ENCODE measurements around the gene DLG2.

The DLG2 gene

GRCh38 chr11:83836065-83836464 lies 1791.1 kb downstream of the DLG2 start:
- no peak for TF ChIP-seq GABPA (IDR thresholded peaks at IDR 0.05; ENCODE audit: low read depth)
- no peak for TF ChIP-seq POLR2AphosphoS5 (IDR thresholded peaks at IDR 0.05; ENCODE audit: low read depth)
- no peak for TF ChIP-seq REST (IDR thresholded peaks at IDR 0.05; ENCODE audit: insufficient replicate concordance, low read depth)
- TF ChIP-seq SPI1 (IDR thresholded peaks at IDR 0.05; ENCODE audit: borderline replicate concordance, low read depth) = no peak
- no peak for TF ChIP-seq CTCF (IDR thresholded peaks at IDR 0.05; ENCODE audit: insufficient read depth, low read length)
- H3K27me3 ChIP-seq (ENCODE audit: insufficient read depth, poor library complexity, severe bottlenecking) = peaks cover 2% of the 10 kb centered on the region
- H3K27ac ChIP-seq (replicated peaks) = no peak overlapping the region
- no peak overlapping the region for H3K4me3 ChIP-seq (replicated peaks; ENCODE audit: insufficient read depth, low read length)
- no peak for DNase-seq (ENCODE audit: low read depth in 1 of 2, low spot score in 1 of 2)

GRCh38 chr11:83835423-83835822 lies 1791.7 kb downstream of the DLG2 start:
- TF ChIP-seq GABPA (IDR thresholded peaks at IDR 0.05; ENCODE audit: low read depth) (no peak), POLR2AphosphoS5 (IDR thresholded peaks at IDR 0.05; ENCODE audit: low read depth) (no peak), CTCF (IDR thresholded peaks at IDR 0.05; ENCODE audit: insufficient read depth, low read length) (no peak), REST (IDR thresholded peaks at IDR 0.05; ENCODE audit: insufficient replicate concordance, low read depth) (no peak), SPI1 (IDR thresholded peaks at IDR 0.05; ENCODE audit: borderline replicate concordance, low read depth) (no peak)
- H3K27me3 ChIP-seq (ENCODE audit: insufficient read depth, poor library complexity, severe bottlenecking) = peaks cover 2% of the 10 kb centered on the region
- no peak overlapping the region for H3K4me3 ChIP-seq (replicated peaks; ENCODE audit: insufficient read depth, low read length)
- H3K27ac ChIP-seq (replicated peaks) = no peak overlapping the region
- DNase-seq (ENCODE audit: low read depth in 1 of 2, low spot score in 1 of 2) = no peak

GRCh38 chr11:83831929-83832328 lies 1795.2 kb downstream of the DLG2 start:
- no peak for DNase-seq (ENCODE audit: low read depth in 1 of 2, low spot score in 1 of 2)
- Histone ChIP-seq H3K27me3 (ENCODE audit: insufficient read depth, poor library complexity, severe bottlenecking) (no peaks in the 10 kb centered on the region), H3K4me3 (replicated peaks; ENCODE audit: insufficient read depth, low read length) (no peak overlapping the region), H3K27ac (replicated peaks) (no peak overlapping the region)
- no peak for TF ChIP-seq CTCF (IDR thresholded peaks at IDR 0.05; ENCODE audit: insufficient read depth, low read length)
- no peak for TF ChIP-seq SPI1 (IDR thresholded peaks at IDR 0.05; ENCODE audit: borderline replicate concordance, low read depth)
- no peak for TF ChIP-seq GABPA (IDR thresholded peaks at IDR 0.05; ENCODE audit: low read depth)
- no peak for TF ChIP-seq REST (IDR thresholded peaks at IDR 0.05; ENCODE audit: insufficient replicate concordance, low read depth)
